ENCODE data around the gene CFAP20.

DNA sequence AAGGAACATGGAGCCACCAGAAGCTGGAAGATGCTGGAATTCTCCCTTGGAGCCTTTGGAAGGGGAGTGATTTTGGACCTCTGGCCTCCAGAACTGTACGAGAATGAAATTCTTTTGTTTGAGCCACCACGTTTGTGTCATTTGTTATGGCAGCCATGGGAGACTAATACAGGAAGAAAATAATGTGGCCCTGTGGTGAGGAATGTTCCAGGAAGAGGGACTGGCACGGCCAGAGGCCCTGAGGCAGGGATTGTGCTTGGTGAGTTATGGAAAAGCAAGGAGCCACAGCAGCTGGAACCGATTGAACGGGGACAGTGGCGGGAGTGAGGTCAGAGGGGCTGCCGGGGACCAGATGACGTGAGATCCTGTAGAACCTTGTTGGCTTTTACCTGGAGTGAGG lies 51.4 kb downstream of the CFAP20 start:
- TF ChIP-seq CTCF (IDR thresholded peaks at IDR 0.05; ENCODE audit: low read depth, low read length, missing input control) (no peak), HNF4G (IDR thresholded peaks at IDR 0.05) (no peak), TAF1 (conservative IDR thresholded peaks at IDR 0.05) (no peak)
- TF ChIP-seq, protein P1, sequence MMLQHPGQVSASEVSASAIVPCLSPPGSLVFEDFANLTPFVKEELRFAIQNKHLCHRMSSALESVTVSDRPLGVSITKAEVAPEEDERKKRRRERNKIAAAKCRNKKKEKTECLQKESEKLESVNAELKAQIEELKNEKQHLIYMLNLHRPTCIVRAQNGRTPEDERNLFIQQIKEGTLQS (IDR thresholded peaks at IDR 0.05) = no peak

Data from liver (tissue), 3 donors.